NCI-H1417 treated with DMSO at 0.1 percent for 48 hours (cell line): ENCODE results near the gene ADK.
"Not testable (repeated sequence)": the region's sequence is repeated elsewhere in the genome, so short reads cannot be mapped to it uniquely, and the experiment has no call there.

Source experiments
- DNase-seq: peaks from one replicate; lab custom pipeline; 2025; lab: John Stamatoyannopoulos, UW

The ADK gene

GRCh38 chr10:74431816-74432215, 280.8 kb downstream of the ADK start:
- DNase-seq: no peak

GRCh38 chr10:74432841-74433594, 282.0 kb downstream of the ADK start:
- DNase-seq: peak; percentile 36

GRCh38 chr10:74433595-74433956, 282.6 kb downstream of the ADK start:
- no peak for DNase-seq

GRCh38 chr10:74433993-74434392, 283.0 kb downstream of the ADK start:
- DNase-seq: no peak

GRCh38 chr10:74434547-74434946, 283.5 kb downstream of the ADK start:
- no peak for DNase-seq

GRCh38 chr10:74436523-74437170, 285.6 kb downstream of the ADK start:
- no peak for DNase-seq

GRCh38 chr10:74437822-74438221, 286.8 kb downstream of the ADK start:
- no peak for DNase-seq

GRCh38 chr10:74439213-74439612, 288.2 kb downstream of the ADK start:
- no peak for DNase-seq

- DNase-seq: no peak
Measured at GRCh38 chr10:74445493-74445892, 294.5 kb downstream of the ADK start.

- no peak for DNase-seq
Measured at GRCh38 chr10:74450602-74451001, 299.6 kb downstream of the ADK start.

- DNase-seq: no peak
Measured at GRCh38 chr10:74451127-74451829, 300.3 kb downstream of the ADK start.

- DNase-seq: no peak
Measured at GRCh38 chr10:74453169-74453568, 302.1 kb downstream of the ADK start.

- DNase-seq: not testable (repeated sequence)
Measured at GRCh38 chr10:74457478-74457877, 306.5 kb downstream of the ADK start.

GRCh38 chr10:74460812-74461211, 309.8 kb downstream of the ADK start:
- no peak for DNase-seq

GRCh38 chr10:74474022-74474713, 323.1 kb downstream of the ADK start:
- DNase-seq: no peak

- not testable (repeated sequence) for DNase-seq
Measured at GRCh38 chr10:74476162-74476706, 325.2 kb downstream of the ADK start.

- no peak for DNase-seq
Measured at GRCh38 chr10:74480778-74481177, 329.8 kb downstream of the ADK start.

GRCh38 chr10:74483356-74483755, 332.3 kb downstream of the ADK start:
- no peak for DNase-seq

GRCh38 chr10:74485283-74485682, 334.3 kb downstream of the ADK start:
- no peak for DNase-seq

- no peak for DNase-seq
Measured at GRCh38 chr10:74486659-74487058, 335.6 kb downstream of the ADK start.

GRCh38 chr10:74488907-74489306, 337.9 kb downstream of the ADK start:
- no peak for DNase-seq

- no peak for DNase-seq
Measured at GRCh38 chr10:74490551-74490950, 339.5 kb downstream of the ADK start.
